ENCODE results near the gene TJP3. TPM values are rescaled to one million over a fixed set of nuclear protein-coding genes. Genes with fewer than 3 reads are reported as not detected.

The TJP3 gene
- total RNA-seq, 1 donor = not detected

- H3K4me3 ChIP-seq (ENCODE audit: low read depth, low read length) = no peak overlapping the region
- TF ChIP-seq, protein P1, sequence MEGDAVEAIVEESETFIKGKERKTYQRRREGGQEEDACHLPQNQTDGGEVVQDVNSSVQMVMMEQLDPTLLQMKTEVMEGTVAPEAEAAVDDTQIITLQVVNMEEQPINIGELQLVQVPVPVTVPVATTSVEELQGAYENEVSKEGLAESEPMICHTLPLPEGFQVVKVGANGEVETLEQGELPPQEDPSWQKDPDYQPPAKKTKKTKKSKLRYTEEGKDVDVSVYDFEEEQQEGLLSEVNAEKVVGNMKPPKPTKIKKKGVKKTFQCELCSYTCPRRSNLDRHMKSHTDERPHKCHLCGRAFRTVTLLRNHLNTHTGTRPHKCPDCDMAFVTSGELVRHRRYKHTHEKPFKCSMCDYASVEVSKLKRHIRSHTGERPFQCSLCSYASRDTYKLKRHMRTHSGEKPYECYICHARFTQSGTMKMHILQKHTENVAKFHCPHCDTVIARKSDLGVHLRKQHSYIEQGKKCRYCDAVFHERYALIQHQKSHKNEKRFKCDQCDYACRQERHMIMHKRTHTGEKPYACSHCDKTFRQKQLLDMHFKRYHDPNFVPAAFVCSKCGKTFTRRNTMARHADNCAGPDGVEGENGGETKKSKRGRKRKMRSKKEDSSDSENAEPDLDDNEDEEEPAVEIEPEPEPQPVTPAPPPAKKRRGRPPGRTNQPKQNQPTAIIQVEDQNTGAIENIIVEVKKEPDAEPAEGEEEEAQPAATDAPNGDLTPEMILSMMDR (IDR thresholded peaks at IDR 0.05; ENCODE audit: insufficient read depth, low read length) = no peak
- no peak for DNase-seq (ENCODE audit: low read depth)
Observed at GRCh38 chr19:3737487-3738205, 29.5 kb downstream of the TJP3 start.

DNA sequence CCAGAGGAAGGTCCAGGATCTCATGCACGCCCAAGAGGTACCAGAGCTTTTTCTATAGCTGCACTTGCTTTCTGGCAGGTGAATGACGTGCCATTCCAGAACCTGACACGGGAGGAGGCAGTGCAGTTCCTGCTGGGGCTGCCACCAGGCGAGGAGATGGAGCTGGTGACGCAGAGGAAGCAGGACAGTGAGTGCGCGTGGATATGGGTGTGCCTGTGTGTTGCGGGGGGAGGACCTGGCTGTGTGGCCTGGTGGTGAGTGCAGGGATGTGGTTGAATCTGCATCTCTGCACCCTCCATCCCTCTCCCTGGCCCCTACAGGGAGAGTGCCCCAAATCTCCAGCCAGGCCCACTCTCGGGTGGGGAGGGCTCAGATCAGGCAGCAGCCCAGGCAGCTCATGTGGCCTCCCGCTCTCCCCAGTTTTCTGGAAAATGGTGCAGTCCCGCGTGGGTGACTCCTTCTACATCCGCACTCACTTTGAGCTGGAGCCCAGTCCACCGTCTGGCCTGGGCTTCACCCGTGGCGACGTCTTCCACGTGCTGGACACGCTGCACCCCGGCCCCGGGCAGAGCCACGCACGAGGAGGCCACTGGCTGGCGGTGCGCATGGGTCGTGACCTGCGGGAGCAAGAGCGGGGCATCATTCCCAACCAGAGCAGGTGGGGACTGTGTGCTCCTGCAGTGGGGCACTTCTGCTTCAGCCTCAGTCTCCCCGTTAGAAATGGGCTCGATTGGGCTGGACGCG, 30.5 kb downstream of the TJP3 start:
- no peak overlapping the region for H3K4me3 ChIP-seq (ENCODE audit: low read depth, low read length)
- TF ChIP-seq, protein P1 (IDR thresholded peaks at IDR 0.05; ENCODE audit: insufficient read depth, low read length) = no peak

DNA sequence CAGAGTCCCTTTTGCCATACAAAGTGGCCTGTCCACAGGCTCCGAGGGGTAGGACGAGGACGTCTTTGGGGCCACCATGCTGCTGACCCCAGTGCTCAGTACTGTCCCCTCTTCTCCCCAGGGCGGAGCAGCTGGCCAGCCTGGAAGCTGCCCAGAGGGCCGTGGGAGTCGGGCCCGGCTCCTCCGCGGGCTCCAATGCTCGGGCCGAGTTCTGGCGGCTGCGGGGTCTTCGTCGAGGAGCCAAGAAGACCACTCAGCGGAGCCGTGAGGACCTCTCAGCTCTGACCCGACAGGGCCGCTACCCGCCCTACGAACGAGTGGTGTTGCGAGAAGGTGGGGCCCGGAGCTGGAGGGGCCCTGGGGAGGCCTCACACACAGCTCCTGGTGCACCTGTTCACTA, 32.2 kb downstream of the TJP3 start:
- TF ChIP-seq, protein P1 (IDR thresholded peaks at IDR 0.05; ENCODE audit: insufficient read depth, low read length) = no peak
- no peak overlapping the region for H3K4me3 ChIP-seq (ENCODE audit: low read depth, low read length)
- DNase-seq (ENCODE audit: low read depth) = no peak

More for the DNA sequence above, 30.5 kb downstream of the TJP3 start:
- no peak for DNase-seq (ENCODE audit: low read depth)

DNA sequence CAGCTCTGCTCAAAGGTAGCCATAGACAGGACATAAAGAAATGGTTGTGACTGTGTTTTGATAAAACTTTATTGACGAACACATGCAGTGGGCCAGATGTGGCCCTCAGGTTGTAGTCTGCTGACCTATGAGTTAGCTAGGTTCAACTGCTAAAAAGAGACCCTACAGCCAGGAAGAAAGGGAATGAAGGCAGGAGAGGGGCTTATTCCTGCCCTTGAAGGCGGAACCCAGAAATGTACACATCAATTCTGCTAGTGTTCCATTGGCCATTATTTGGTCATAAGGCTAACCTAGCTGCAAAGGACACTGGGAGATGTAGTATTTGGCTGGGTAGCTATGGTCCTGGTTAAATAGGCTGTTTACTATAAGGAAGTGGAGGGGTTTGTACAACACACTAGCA, 35.3 kb downstream of the TJP3 start:
- no peak overlapping the region for H3K4me3 ChIP-seq (ENCODE audit: low read depth, low read length)
- no peak for DNase-seq (ENCODE audit: low read depth)
- TF ChIP-seq, protein P1 (IDR thresholded peaks at IDR 0.05; ENCODE audit: insufficient read depth, low read length) = no peak

DNA sequence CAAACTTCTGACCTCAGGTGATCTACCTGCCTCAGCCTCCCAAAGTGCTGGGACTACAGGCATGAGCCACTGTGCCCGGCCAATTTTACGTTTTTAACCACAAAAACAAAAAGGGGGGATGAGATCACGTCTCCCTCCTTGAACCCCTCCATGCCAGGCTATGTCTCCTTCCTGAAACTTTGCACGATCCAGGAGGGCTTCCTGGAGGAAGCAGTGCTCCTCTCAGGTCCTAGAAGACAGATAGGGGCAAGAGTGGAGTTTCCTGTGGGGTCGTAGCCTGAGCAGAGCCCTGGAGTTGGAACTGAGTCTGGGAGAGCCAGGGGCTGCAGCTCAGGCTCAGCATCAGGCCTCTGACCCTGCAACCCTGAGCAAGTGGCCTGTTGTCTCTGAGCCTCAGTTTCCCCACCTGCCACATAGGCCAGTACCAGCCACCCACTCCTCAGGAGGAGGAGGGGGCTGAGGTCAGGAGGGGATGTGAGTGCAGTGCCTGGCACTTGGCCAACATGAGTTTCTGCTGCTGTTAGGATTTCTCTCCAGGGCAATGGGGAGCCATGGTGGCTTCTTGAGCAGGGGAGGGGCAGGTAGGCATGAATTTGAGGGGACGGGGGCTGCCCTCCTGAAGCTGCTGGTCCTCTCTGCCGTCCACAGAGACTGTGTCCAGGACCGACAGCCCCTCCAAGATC, 37.3 kb downstream of the TJP3 start:
- no peak for DNase-seq (ENCODE audit: low read depth)

DNA sequence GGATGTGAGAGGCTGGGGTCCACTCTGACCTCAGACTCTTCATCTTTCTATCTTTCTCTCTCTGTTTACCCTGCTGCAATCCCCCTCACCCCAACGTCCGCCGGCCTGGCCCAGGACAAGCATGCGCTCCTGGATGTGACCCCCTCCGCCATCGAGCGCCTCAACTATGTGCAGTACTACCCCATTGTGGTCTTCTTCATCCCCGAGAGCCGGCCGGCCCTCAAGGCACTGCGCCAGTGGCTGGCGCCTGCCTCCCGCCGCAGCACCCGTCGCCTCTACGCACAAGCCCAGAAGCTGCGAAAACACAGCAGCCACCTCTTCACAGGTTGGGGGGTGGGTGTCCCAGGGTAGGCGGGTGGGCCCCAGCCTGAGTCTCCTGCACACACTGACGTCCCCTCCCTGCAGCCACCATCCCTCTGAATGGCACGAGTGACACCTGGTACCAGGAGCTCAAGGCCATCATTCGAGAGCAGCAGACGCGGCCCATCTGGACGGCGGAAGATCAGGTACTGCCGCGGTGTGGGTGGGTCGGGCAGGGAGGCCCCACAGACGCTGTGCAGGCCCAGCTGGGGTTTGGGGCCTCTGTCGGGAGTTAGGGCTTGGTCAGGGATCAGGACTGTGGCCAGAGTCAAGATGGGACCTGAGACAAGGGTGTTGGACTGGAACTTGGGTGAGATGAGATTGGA, 38.3 kb downstream of the TJP3 start:
- TF ChIP-seq, protein P1 (IDR thresholded peaks at IDR 0.05; ENCODE audit: insufficient read depth, low read length) = no peak
- no peak for DNase-seq (ENCODE audit: low read depth)
- no peak overlapping the region for H3K4me3 ChIP-seq (ENCODE audit: low read depth, low read length)

More for the DNA sequence above, 37.3 kb downstream of the TJP3 start:
- TF ChIP-seq, protein P1 (IDR thresholded peaks at IDR 0.05; ENCODE audit: insufficient read depth, low read length) = no peak
- no peak overlapping the region for H3K4me3 ChIP-seq (ENCODE audit: low read depth, low read length)
